Immature natural killer cell (primary cell): ENCODE results near the gene CDC42EP1. TPM values are rescaled to one million over a fixed set of nuclear protein-coding genes. Genes with fewer than 3 reads are reported as not detected.
"Not testable (repeated sequence)": the region's sequence is repeated elsewhere in the genome, so short reads cannot be mapped to it uniquely, and the experiment has no call there.

ENCODE experiments used
- DNase-seq, 3 donors: peaks; one replicate each; pipeline ENCODE4 v3.0.0; 2022; ENCODE audit warnings: mixed read lengths in 1 of 3
- H3K27ac Mint-ChIP-seq, 6 donors: one replicate each; pipeline ENCODE4 v1.8.0; 2020; ENCODE audit warnings: mixed read lengths in 6 of 6, mild to moderate bottlenecking in 5 of 6, inconsistent platforms in 4 of 6, moderate library complexity in 3 of 6
- H3K27me3 Mint-ChIP-seq, 3 donors: one replicate each; pipeline ENCODE4 v1.8.0; 2020 to 2021; ENCODE audit warnings: low read depth in 3 of 3, mild to moderate bottlenecking in 3 of 3, mixed read lengths in 3 of 3, moderate library complexity in 3 of 3, inconsistent platforms in 1 of 3
- H3K36me3 Mint-ChIP-seq, 3 donors: one replicate each; pipeline ENCODE4 v1.8.0; 2020; ENCODE audit warnings: mixed read lengths in 3 of 3, inconsistent platforms in 2 of 3, mild to moderate bottlenecking in 2 of 3
- H3K4me1 Mint-ChIP-seq, 2 donors: one replicate each; pipeline ENCODE4 v1.8.0; 2020; ENCODE audit warnings: inconsistent platforms in 2 of 2, mild to moderate bottlenecking in 2 of 2, mixed read lengths in 2 of 2, moderate library complexity in 1 of 2
- H3K4me3 Mint-ChIP-seq, 5 donors: one replicate each; pipeline ENCODE4 v1.8.0; 2020; ENCODE audit warnings: mild to moderate bottlenecking in 5 of 5, mixed read lengths in 5 of 5, inconsistent platforms in 3 of 5, moderate library complexity in 3 of 5
- H3K9me3 Mint-ChIP-seq, 6 donors: one replicate each; pipeline ENCODE4 v1.8.0; 2020; ENCODE audit warnings: mild to moderate bottlenecking in 6 of 6, mixed read lengths in 6 of 6, inconsistent platforms in 4 of 6, moderate library complexity in 3 of 6
- polyA plus RNA-seq, 3 donors: library from polyadenylated mRNA; unstranded; fragments of 300-500 nt; fragmentation: Illumina TruSeq; gene quantifications; one replicate each; pipeline ENCODE4 v1.2.3, GENCODE V29; 2021

Gene CDC42EP1
- polyA plus RNA-seq, 3 donors from 2014 or later: 0.17 to 0.40 TPM; not detected in 1

DNA sequence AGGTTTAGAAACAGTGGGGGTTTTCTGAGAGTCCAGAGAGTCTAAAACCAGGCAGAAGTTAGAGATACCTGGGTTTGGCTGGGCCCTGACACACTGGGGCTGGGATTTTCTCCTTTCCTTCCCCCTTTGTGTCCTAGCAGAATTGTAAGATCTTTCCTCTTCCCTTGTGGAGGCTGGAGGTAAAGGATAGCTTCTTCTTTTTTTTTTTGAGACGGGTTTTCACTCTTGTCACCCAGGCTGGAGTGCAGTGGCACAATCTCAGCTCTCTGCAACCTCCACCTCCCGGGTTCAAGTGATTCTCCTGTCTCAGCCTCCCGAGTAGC, 49.8 kb downstream of the CDC42EP1 start:
- peaks cover 9 to 16% (median 13%) of the 10 kb centered on the region in 3 donors for H3K27me3 Mint-ChIP-seq
- H3K9me3 Mint-ChIP-seq, H3K36me3 Mint-ChIP-seq, DNase-seq: not testable (repeated sequence)
- peak overlapping the region in 4 of 6 donors; percentile 11 to 94 (median 92) for H3K27ac Mint-ChIP-seq
- H3K4me3 Mint-ChIP-seq: peak overlapping the region; percentile 91 to 98 (median 93)
- H3K4me1 Mint-ChIP-seq: peaks cover 45% of the 10 kb centered on the region in 2 donors

DNA sequence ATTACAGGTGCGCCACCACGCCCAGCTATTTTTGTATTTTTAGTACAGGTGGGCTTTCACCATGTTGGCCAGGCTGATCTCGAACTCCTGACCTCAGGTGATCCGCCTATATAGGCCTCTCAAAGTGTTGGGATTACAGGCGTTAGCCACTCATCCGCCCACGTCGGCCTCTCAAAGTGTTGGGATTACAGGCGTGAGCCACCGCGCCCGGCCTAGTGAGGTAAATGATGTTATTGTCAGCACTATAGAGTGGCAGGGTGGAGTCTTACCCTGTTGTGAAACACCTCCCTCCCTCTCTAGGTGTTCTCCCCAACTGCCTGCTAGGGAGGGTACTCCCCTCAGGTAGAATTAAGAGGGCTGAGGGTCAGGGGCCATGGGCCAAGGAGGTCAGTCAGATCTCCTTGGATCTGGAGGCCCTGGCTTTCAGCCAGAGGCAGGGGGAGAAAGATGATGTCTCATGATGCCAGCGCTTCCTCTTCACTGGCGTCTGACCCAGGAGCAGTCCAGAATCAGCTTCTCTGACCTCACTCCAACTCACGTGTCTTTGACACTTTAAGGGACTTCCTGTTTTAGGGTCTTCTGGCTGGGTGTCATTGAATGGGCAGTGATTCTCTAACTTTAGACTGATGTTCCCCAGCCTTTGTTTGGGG, 50.3 kb downstream of the CDC42EP1 start:
- Mint-ChIP-seq H3K27me3 (peaks cover 9 to 16% (median 13%) of the 10 kb centered on the region in 3 donors), H3K4me1 (peaks cover 40 to 41% of the 10 kb centered on the region in 2 donors), H3K36me3 (no peaks in the 10 kb centered on the region), H3K27ac (peak overlapping the region in 1 of 6 donors; percentile 50), H3K4me3 (peak overlapping the region in 4 of 5 donors; percentile 91 to 94 (median 93)), H3K9me3 (no peaks in the 10 kb centered on the region)
- no peak for DNase-seq

DNA sequence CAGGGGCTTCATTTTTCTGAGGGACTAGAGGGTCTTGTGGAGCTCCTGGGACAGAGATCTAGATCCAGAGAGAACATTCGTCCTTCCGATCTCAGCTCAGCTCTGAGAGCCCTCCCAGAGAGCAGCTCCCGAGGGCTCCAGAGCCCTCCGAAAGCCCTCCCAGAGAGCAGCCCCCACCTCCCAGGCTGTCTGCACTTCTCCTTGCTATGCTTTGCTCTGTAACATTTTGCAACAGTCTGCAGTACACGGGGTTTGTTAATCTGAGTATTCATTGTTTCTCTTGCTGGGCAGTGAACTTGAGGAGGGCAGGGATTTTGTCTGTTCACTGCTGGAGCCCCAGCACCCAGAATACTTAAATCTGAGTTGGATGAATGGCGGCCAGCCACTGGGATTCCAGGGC, 50.9 kb downstream of the CDC42EP1 start:
- Mint-ChIP-seq H3K4me1 (peaks cover 36% of the 10 kb centered on the region in 2 donors), H3K9me3 (no peaks in the 10 kb centered on the region), H3K27ac (peak overlapping the region in 2 of 6 donors; percentile 5 to 50), H3K27me3 (peaks cover 9 to 16% (median 13%) of the 10 kb centered on the region in 3 donors), H3K36me3 (no peaks in the 10 kb centered on the region), H3K4me3 (peak overlapping the region in 1 of 5 donors; percentile 36)
- no peak for DNase-seq

DNA sequence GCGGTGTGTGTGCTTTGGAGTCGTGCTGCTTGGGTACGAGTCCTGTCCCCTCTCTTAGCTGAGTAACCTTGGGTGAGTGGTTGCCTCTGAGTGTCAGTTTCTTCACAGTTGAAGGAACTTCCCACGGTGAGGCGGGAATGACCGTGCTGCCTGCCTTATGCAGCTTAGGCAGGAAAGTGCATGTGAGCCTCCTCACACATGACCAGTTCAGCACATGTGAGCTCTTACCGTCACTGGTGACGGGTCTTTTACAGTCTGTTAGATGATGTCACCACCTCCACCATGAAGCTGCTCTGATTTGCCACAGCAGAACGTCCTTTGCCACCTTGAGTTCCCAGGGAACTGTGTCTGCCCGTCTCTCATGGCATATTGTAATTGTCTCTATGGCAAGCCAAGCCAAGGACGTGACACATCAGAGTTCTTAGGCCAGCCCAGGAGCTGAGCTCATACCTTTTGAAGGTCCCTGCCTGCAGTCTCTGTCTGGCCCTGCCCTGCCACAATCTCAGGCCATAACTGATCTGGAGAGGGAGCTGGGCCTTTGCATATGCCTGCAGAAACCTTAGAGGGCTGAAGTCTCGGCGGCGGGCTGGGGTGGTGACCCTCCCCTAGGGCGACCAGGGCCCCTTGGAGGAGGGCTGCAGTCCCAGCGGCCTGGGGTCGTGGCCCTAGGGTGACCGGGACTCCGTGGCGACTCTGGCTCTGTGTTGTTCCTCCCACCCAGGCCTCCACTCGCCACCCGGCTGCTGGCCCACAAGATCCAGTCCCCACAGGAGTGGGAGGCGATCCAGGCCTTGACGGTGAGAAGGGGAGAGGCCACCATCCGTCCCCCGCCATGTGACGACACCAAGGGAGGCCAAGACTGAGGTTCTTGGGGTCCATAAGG, 56.2 kb downstream of the CDC42EP1 start:
- H3K27me3 Mint-ChIP-seq: peaks cover 0 to 9% (median 4%) of the 10 kb centered on the region in 3 donors
- H3K36me3 Mint-ChIP-seq: peaks cover 0 to 6% (median 4%) of the 10 kb centered on the region in 3 donors
- no peak overlapping the region for H3K4me3 Mint-ChIP-seq
- H3K9me3 Mint-ChIP-seq: no peaks in the 10 kb centered on the region
- DNase-seq: no peak
- H3K4me1 Mint-ChIP-seq: no peaks in the 10 kb centered on the region
- H3K27ac Mint-ChIP-seq: no peak overlapping the region

DNA sequence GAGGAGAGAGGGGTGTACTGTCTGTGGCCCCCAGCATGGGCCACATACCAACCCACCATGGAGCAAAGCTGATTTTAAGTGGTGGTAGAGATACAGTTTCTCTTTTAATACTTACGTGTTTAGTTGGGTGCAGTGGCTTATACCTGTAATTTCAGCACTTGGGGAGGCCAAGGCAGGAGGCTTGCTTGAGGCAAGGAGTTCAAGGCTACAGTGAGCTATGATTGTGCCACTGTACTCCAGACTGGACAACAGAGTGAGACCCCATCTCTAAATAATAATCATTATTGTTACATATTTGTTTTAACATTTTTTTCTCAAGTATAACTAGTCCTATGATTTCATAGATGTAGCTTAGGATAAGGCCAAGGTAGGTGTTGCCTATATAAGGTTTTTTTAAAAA, 57.2 kb downstream of the CDC42EP1 start:
- Mint-ChIP-seq H3K9me3 (no peaks in the 10 kb centered on the region), H3K36me3 (peaks cover 0 to 6% (median 4%) of the 10 kb centered on the region in 3 donors), H3K4me1 (no peaks in the 10 kb centered on the region), H3K27me3 (peaks cover 0 to 9% (median 4%) of the 10 kb centered on the region in 3 donors), H3K27ac (peak overlapping the region in 1 of 6 donors; percentile 28), H3K4me3 (no peak overlapping the region)
- no peak for DNase-seq

DNA sequence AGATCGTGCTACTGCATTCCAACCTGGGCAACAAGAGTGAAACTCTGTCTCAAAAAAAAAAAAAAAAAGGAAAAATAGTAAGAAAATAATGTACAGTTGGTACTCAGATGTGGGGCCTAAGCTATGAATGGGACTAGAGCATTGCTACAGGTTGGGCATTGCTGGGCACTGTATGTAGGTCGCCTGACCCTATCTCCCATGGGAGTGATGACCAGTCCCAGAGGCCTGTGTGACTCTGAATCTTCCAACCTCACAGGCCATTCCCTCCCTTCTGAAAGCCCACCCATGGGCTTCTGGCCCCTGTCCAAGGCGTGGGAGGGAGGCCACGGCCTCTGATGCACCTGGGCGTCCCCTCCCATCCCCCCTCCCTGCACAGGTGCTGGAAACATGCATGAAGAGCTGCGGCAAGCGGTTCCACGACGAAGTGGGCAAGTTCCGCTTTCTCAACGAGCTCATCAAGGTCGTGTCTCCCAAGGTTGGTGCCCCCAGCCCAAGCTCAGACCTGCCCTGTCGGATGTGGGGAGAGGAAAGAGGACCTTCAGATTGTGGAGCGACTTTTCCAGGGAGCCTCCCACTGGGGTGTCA, 57.9 kb downstream of the CDC42EP1 start:
- Mint-ChIP-seq H3K9me3 (no peaks in the 10 kb centered on the region), H3K27me3 (peaks cover 0 to 10% (median 2%) of the 10 kb centered on the region in 3 donors), H3K4me3 (no peak overlapping the region), H3K27ac (no peak overlapping the region), H3K36me3 (peaks cover 0 to 6% (median 4%) of the 10 kb centered on the region in 3 donors), H3K4me1 (peaks cover 3 to 4% of the 10 kb centered on the region in 2 donors)
- DNase-seq: no peak

DNA sequence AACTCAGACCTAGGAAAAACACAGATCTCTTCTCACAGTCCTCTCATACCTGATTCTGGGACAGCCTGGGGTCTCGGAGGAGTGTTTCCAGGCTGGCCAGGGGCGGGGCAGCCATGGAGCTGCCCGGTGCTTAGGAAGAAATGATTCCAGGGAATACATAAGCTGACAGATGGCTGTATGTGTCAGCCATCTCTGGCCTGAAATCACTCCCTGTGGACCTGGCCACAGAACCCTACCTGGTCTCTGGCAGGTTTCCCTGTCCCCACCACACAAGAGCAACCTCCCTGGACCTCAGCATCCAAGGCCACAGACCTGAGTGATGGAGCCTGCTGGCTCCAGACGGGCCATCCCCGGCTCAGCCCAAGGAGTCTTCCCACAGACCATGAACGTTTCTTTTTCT, 58.4 kb downstream of the CDC42EP1 start:
- H3K4me3 Mint-ChIP-seq: no peak overlapping the region
- H3K4me1 Mint-ChIP-seq: peaks cover 6 to 9% of the 10 kb centered on the region in 2 donors
- DNase-seq: no peak
- peaks cover 0 to 10% (median 2%) of the 10 kb centered on the region in 3 donors for H3K27me3 Mint-ChIP-seq
- peak overlapping the region in 1 of 6 donors; percentile 39 for H3K27ac Mint-ChIP-seq
- no peaks in the 10 kb centered on the region for H3K9me3 Mint-ChIP-seq
- peaks cover 0 to 6% (median 4%) of the 10 kb centered on the region in 3 donors for H3K36me3 Mint-ChIP-seq

Other genes starting within 250 kb of the CDC42EP1 start
- under 1 TPM in 1 of 3 donors, not detected in 2; 0.04 TPM for gene ELFN2, start 133.0 kb upstream of the CDC42EP1 start, polyA plus RNA-seq
- 100 to 1,000 TPM; 235 to 361 (median 286) TPM for gene MFNG, start 74.1 kb upstream of the CDC42EP1 start, polyA plus RNA-seq
- under 1 TPM in 2 of 3 donors, not detected in 1; 0.13 to 0.36 TPM for gene CARD10, start 41.1 kb upstream of the CDC42EP1 start, polyA plus RNA-seq
- 10 to 100 TPM in 1 of 3 donors, 1 to 10 TPM in 2; 3.4 to 30.4 (median 8.2) TPM for gene LGALS2, start 19.6 kb downstream of the CDC42EP1 start, polyA plus RNA-seq
- gene GGA1, start 48.4 kb downstream of the CDC42EP1 start, polyA plus RNA-seq: 10 to 100 TPM; 21.3 to 29.6 (median 25.3) TPM
- gene SH3BP1, start 79.2 kb downstream of the CDC42EP1 start, polyA plus RNA-seq: 10 to 100 TPM; 12.6 to 41.2 (median 21.2) TPM
- 10 to 100 TPM in 1 of 3 donors, 1 to 10 TPM in 2; 2.2 to 13.2 (median 7.7) TPM for gene PDXP, start 98.2 kb downstream of the CDC42EP1 start, polyA plus RNA-seq
- gene LGALS1, start 115.2 kb downstream of the CDC42EP1 start, polyA plus RNA-seq: 100 to 1,000 TPM; 416 to 572 (median 473) TPM
- 10 to 100 TPM; 34.6 to 59.3 (median 42.3) TPM for gene NOL12, start 125.9 kb downstream of the CDC42EP1 start, polyA plus RNA-seq
- 10 to 100 TPM; 15.0 to 22.4 (median 20.8) TPM for gene TRIOBP, start 136.6 kb downstream of the CDC42EP1 start, polyA plus RNA-seq
- under 1 TPM in 2 of 3 donors, not detected in 1; 0.64 to 0.71 TPM for gene GCAT, start 247.5 kb downstream of the CDC42EP1 start, polyA plus RNA-seq